Neural progenitor cell (in vitro differentiated cells): ENCODE measurements around the gene SUPT4H1. TPM values are rescaled to one million over a fixed set of nuclear protein-coding genes. Genes with fewer than 3 reads are reported as not detected.

Source experiments
- DNase-seq: peaks from one replicate; pipeline ENCODE4 v3.0.0-alpha.2; 2016; ENCODE audit warnings: low spot score
- H2AFZ ChIP-seq: fragments of 200-600 bp; sonication (generic); replicated peaks from 2 replicates; pipeline ENCODE4 v1.6.1; 2016; ENCODE audit warnings: antibody characterized with exemption
- H3F3A ChIP-seq: fragments of 200-600 bp; sonication (generic); 2 replicates; pipeline ENCODE4 v1.6.1; 2016; ENCODE audit warnings: antibody characterized with exemption, low read depth
- H3K27ac ChIP-seq: fragments of 200-600 bp; sonication (generic); 2 replicates; pipeline ENCODE4 v1.5.1; 2016; ENCODE audit warnings: mild to moderate bottlenecking
- H3K27me3 ChIP-seq: fragments of 200-600 bp; sonication (generic); 2 replicates; pipeline ENCODE4 v1.6.1; 2016; ENCODE audit warnings: mild to moderate bottlenecking, moderate library complexity
- H3K36me3 ChIP-seq: fragments of 200-600 bp; sonication (generic); 2 replicates; pipeline ENCODE4 v1.5.1; 2016
- H3K4me1 ChIP-seq: fragments of 200-600 bp; sonication (generic); 2 replicates; pipeline ENCODE4 v1.6.1; 2016; ENCODE audit warnings: mixed run types
- H3K4me2 ChIP-seq: fragments of 200-600 bp; sonication (generic); 2 replicates; pipeline ENCODE4 v1.6.1; 2016
- H3K4me3 ChIP-seq: fragments of 200-600 bp; sonication (generic); 2 replicates; pipeline ENCODE4 v1.5.1; 2016
- H3K79me2 ChIP-seq: fragments of 200-600 bp; sonication (generic); 2 replicates; pipeline ENCODE4 v1.6.1; 2016; ENCODE audit warnings: low read depth
- H3K9ac ChIP-seq: fragments of 200-600 bp; sonication (generic); 2 replicates; pipeline ENCODE4 v1.6.1; 2016
- H3K9me3 ChIP-seq: fragments of 200-600 bp; sonication (generic); 2 replicates; pipeline ENCODE4 v1.5.1; 2016; ENCODE audit warnings: low read depth
- H4K20me1 ChIP-seq: fragments of 200-600 bp; sonication (generic); 2 replicates; pipeline ENCODE4 v1.6.1; 2016; ENCODE audit warnings: low read depth
- H3K27ac Mint-ChIP-seq: 3 replicates; pipeline ENCODE4 v1.8.0; 2021; ENCODE audit warnings: mixed read lengths
- H3K27me3 Mint-ChIP-seq: 2 replicates; pipeline ENCODE4 v1.8.0; 2022; ENCODE audit warnings: low read depth, mild to moderate bottlenecking, inconsistent platforms, moderate library complexity, mixed read lengths; ENCODE audit not compliant: insufficient read depth
- H3K36me3 Mint-ChIP-seq: 3 replicates; pipeline ENCODE4 v1.8.0; 2021; ENCODE audit warnings: mixed read lengths
- H3K4me1 Mint-ChIP-seq: 3 replicates; pipeline ENCODE4 v1.8.0; 2021; ENCODE audit warnings: mixed read lengths
- H3K4me3 Mint-ChIP-seq: 3 replicates; pipeline ENCODE4 v1.8.0; 2021; ENCODE audit warnings: mild to moderate bottlenecking, moderate library complexity, mixed read lengths
- H3K9me3 Mint-ChIP-seq: 3 replicates; pipeline ENCODE4 v1.8.0; 2020; ENCODE audit warnings: mixed read lengths
- CTCF ChIP-seq: fragments of 200-600 bp; sonication (generic); IDR thresholded peaks from 2 replicates; pipeline ENCODE4 v1.5.1; 2017; ENCODE audit warnings: antibody characterized with exemption, mild to moderate bottlenecking
- EZH2 ChIP-seq: fragments of 200-600 bp; sonication (generic); IDR thresholded peaks from 2 replicates; pipeline ENCODE4 v1.6.1; 2017; ENCODE audit warnings: antibody characterized with exemption, mild to moderate bottlenecking, moderate library complexity
- EZH2phosphoT487 ChIP-seq: fragments of 200-600 bp; sonication (generic); IDR thresholded peaks from 2 replicates; pipeline ENCODE4 v1.6.1; 2017; ENCODE audit warnings: antibody characterized with exemption
- total RNA-seq: library from RNA; depleted of rRNA; stranded (reverse); fragments of >200 nt; gene quantifications from 2 replicates; pipeline ENCODE4 v1.2.3, GENCODE V29; 2015; ENCODE audit warnings: low replicate concordance

SUPT4H1 gene
- total RNA-seq, 1 donor from 2014 or later = 103 TPM

GRCh38 chr17:58394534-58395223 is 42.7 kb upstream of the SUPT4H1 start:
- H2AFZ ChIP-seq = no peak overlapping the region
- H3K9me3 ChIP-seq = no peaks in the 10 kb centered on the region
- Mint-ChIP-seq H3K36me3 (peaks cover 3% of the 10 kb centered on the region), H3K27ac (no peak overlapping the region), H3K4me3 (no peak overlapping the region), H3K4me1 (peaks cover 40% of the 10 kb centered on the region), H3K9me3 (no peaks in the 10 kb centered on the region), H3K27me3 (peaks cover 6% of the 10 kb centered on the region)
- peaks cover 5% of the 10 kb centered on the region for H3K27me3 ChIP-seq
- no peak overlapping the region for H3K4me3 ChIP-seq
- H3K79me2 ChIP-seq = no peaks in the 10 kb centered on the region
- H3K36me3 ChIP-seq = no peaks in the 10 kb centered on the region
- no peak overlapping the region for H3K4me2 ChIP-seq
- no peak for DNase-seq
- H4K20me1 ChIP-seq = no peaks in the 10 kb centered on the region
- TF ChIP-seq EZH2 (no peak), EZH2phosphoT487 (no peak), CTCF (no peak)
- peaks cover 14% of the 10 kb centered on the region for H3K4me1 ChIP-seq
- no peak overlapping the region for H3K9ac ChIP-seq
- H3K27ac ChIP-seq = no peak overlapping the region
- no peaks in the 10 kb centered on the region for H3F3A ChIP-seq

GRCh38 chr17:58391302-58391984 is 39.4 kb upstream of the SUPT4H1 start:
- TF ChIP-seq EZH2 = no peak
- TF ChIP-seq CTCF = no peak
- TF ChIP-seq EZH2phosphoT487 = no peak
- peaks cover 3% of the 10 kb centered on the region for H3K36me3 Mint-ChIP-seq
- H3K4me1 Mint-ChIP-seq = peaks cover 27% of the 10 kb centered on the region
- Histone ChIP-seq H3K27me3 (no peaks in the 10 kb centered on the region), H3K4me2 (no peak overlapping the region), H3K9me3 (no peaks in the 10 kb centered on the region), H3K27ac (no peak overlapping the region), H3K4me3 (no peak overlapping the region), H3K4me1 (peaks cover 17% of the 10 kb centered on the region), H3K9ac (no peak overlapping the region), H3K79me2 (no peaks in the 10 kb centered on the region), H3K36me3 (no peaks in the 10 kb centered on the region), H3F3A (no peaks in the 10 kb centered on the region), H4K20me1 (no peaks in the 10 kb centered on the region), H2AFZ (no peak overlapping the region)
- no peak overlapping the region for H3K27ac Mint-ChIP-seq
- H3K4me3 Mint-ChIP-seq = no peak overlapping the region
- no peak for DNase-seq
- H3K9me3 Mint-ChIP-seq = no peaks in the 10 kb centered on the region
- H3K27me3 Mint-ChIP-seq = peaks cover 6% of the 10 kb centered on the region

GRCh38 chr17:58390884-58391283 is 38.9 kb upstream of the SUPT4H1 start:
- Mint-ChIP-seq H3K9me3 (no peaks in the 10 kb centered on the region), H3K4me1 (peaks cover 22% of the 10 kb centered on the region), H3K4me3 (no peak overlapping the region), H3K27me3 (peaks cover 6% of the 10 kb centered on the region), H3K36me3 (peaks cover 3% of the 10 kb centered on the region), H3K27ac (no peak overlapping the region)
- H3K79me2 ChIP-seq = no peaks in the 10 kb centered on the region
- no peaks in the 10 kb centered on the region for H3K9me3 ChIP-seq
- no peak for TF ChIP-seq EZH2
- TF ChIP-seq EZH2phosphoT487 = no peak
- no peak for TF ChIP-seq CTCF
- H3K36me3 ChIP-seq = no peaks in the 10 kb centered on the region
- no peak overlapping the region for H3K9ac ChIP-seq
- H3K4me1 ChIP-seq = peaks cover 17% of the 10 kb centered on the region
- H3K27ac ChIP-seq = no peak overlapping the region
- H3K4me3 ChIP-seq = no peak overlapping the region
- H3K27me3 ChIP-seq = no peaks in the 10 kb centered on the region
- no peaks in the 10 kb centered on the region for H3F3A ChIP-seq
- H2AFZ ChIP-seq = no peak overlapping the region
- no peak overlapping the region for H3K4me2 ChIP-seq
- DNase-seq = no peak
- no peaks in the 10 kb centered on the region for H4K20me1 ChIP-seq
